GM19438 (cell line): ENCODE results near the gene ZNF880.
A peak's percentile ranks its signal among the peaks of the same experiment; 100 is the strongest.
"Not testable (repeated sequence)": the region's sequence is repeated elsewhere in the genome, so short reads cannot be mapped to it uniquely, and the experiment has no call there.

Source experiments
- ATAC-seq: cut with Tn5 transposase; IDR thresholded peaks from one replicate; pipeline ENCODE4 v1.9.1; 2021; ENCODE audit warnings: low read depth; ENCODE audit not compliant: unreplicated experiment

ZNF880 gene

GRCh38 chr19:52369559-52370340, at the start of gene ZNF880:
Gene ZNF880 (plus strand): TSS chr19:52369923. CDS start chr19:52369966, 43 bp downstream.
- ATAC-seq: peak; percentile 93

GRCh38 chr19:52322429-52322828, 47.3 kb upstream of the ZNF880 start:
- ATAC-seq: no peak

DNA sequence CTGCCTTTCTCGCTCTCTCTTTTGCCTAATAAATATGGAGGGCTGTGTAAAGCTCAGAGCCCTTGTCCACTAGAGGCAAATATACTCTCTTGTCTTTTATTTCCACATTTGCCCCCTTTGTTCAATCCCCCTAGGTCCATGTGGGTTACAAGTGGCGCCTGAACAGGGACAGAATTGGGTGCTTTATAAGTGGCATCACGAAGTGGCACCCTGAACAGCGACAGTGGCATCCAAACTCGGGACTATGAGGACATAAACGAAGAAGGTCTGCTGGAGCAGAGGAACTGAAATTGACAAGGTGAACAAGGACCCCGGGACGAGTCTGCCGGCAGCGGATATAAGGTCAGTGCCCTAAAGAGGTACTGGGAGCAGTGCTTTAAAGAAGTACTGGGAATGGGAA, 38.0 kb upstream of the ZNF880 start:
- ATAC-seq: no peak

DNA sequence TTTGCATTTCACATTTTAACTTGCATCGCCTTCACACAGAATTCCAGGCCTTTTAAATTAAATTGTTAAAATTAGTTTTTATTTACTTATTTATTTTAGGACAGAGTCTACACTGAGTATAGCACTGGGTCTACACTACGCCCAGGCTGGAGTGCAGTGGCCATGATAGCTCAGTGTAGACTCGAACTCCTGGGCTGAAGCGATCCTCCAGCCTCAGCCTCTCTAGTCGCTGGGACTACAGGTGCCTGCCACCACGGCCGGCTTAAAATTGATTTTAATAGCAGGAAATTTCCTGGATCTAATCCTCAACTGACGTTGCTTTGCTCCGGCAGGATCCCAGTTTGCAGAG, 34.0 kb upstream of the ZNF880 start:
- ATAC-seq: no peak

DNA sequence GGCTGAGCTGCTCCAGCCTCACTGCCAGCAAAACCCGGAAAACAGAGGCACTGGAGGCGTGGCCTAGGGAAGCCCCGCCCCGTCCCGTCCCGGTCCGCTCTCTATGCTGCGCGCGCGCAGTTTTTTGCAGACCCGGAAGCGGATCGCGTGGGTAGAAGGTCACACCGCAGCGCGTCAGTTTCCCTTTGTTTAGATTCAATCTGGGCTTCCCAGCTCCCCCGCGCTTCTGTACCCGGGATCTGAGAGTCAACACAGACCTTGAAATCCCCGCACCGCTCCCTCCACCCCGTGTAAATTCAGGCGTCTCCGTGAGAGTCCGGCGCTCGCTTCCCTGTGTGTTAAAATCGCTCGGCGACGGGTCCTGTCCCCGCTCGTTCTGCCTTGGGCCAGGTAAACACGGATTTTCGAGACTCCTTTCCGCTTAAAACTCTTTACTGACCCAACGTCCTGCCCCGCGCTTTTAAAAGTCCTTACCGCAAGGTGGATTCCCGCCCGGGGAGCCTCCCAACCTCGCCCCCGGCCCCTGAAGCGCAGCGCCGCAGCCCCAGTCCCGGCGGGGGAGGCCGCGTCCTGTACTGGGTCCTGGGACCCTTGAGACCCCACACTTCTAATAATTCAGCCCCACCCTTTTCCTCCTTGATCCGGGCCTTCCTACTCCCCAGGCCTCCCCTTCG, 33.5 kb upstream of the ZNF880 start, which contains the start of gene ZNF610:
TSS of gene ZNF610 (plus strand) at position 127 of the 674 bp plus-strand sequence. CDS start 12,930 bp downstream, outside the sequence.
- ATAC-seq: no peak

- ATAC-seq: no peak
These were observed 32.8 kb upstream of the ZNF880 start for GRCh38 chr19:52336791-52337381.

DNA sequence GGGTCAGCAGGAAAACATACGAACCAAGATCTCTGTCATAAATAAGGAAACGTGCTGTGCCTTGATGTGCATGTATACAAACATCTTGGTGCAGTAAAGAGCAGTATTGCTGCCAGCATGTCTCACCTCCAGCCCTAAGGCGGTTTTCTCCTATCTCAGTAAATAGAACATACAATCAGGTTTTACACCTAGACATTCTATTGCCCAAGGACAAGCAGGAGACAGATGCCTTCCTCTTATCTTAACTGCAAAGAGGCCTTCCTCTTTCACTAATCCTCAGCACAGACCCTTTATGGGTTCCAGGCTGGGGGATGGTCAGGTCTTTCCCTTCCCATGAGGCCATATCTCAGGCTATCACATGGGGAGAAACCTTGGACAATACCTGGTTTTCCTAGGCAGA, 30.7 kb upstream of the ZNF880 start:
- not testable (repeated sequence) for ATAC-seq

DNA sequence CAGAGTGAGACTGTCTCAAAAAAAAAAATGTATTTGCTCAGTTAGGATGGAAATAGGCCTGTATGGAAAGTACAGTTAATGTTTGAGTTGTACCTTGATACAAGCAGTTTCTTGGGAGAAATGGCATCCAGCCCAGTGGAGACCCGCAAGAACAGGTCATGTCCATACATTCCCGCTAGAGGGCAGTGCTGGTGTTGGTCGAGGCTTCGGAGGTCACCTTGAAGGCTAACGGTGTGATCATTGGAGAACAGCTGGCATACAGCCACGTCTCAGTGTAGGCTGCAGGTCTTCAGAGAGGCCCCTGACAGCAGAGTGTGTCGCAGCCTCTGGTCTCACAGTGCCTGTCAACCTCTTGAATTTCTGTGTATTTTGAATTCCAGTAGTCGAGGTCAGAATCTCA, 26.2 kb upstream of the ZNF880 start:
- no peak for ATAC-seq

DNA sequence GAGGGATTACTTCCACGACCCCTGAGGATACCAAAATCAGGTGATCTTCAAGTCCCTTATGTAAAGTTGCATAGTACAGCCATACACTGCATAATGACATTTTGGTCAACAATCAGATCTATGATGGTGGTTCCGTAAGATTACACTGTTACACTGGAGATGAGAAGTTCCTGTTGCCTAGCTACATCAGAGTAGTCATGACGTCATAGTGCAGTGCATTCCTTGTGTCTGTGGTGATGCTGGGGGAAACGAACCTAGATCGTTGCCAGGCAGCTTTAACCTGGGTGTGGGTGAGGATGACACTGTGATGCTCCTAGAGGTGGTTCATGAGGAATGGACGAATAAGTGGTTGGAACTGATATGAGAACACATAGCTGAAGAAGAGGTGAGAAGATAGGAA, 24.6 kb upstream of the ZNF880 start:
- no peak for ATAC-seq

GRCh38 chr19:52351512-52351911, 18.2 kb upstream of the ZNF880 start:
- no peak for ATAC-seq

DNA sequence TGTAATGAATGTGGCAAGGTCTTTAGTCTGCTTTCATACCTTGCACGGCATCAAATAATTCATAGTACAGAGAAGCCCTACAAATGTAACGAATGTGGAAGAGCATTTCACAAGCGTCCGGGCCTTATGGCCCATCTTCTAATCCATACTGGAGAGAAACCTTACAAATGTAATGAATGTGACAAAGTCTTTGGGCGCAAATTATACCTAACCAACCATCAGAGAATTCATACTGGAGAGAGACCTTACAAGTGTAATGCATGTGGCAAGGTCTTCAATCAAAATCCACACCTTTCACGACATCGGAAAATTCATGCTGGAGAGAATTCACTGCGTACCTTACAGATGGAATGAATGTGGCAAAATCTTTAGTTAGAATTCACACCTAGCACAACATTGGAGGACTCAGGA, 3.3 kb upstream of the ZNF880 start:
- ATAC-seq: no peak

DNA sequence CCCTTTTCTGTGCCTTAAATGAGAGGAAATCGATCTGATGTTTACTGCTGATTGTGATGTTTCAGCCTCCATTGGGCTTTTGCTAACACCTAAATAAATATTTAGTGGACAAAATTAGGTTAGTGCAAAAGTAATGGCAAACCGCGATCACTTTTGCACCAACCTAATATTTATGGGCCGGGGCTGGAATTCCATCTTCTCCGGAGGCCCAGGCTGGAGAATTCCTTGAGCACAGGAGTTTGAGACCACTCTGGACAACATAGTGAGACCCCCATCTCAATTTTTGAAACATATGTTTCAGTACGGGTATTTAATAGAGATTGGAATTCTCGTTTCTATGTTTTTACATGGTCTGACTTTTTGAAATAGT, 603 bp downstream of the ZNF880 start:
- ATAC-seq: no peak

DNA sequence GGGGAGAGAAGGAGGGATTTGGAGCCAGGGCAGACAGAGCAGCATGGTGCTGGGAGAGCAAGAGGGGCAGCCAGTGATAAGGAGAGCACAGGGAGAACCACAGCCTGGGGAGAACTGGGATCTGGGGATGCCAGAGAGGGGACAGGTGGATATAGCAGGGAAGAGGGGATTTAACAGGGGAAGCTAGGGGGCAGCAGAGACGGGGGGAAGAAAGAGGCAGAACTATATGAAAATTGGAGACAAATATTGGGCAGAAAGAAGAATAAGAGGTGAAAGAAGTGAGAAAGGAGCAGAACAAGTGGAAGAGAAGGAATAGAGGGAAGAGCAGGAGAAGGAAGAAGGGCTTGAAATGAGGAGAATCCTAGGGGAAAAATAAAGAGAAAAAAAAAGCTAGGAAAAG, 21.4 kb downstream of the ZNF880 start:
- ATAC-seq: no peak

GRCh38 chr19:52397310-52398080, 27.8 kb downstream of the ZNF880 start, which contains the start of gene ZNF528:
Gene ZNF528 (plus strand): TSS chr19:52397849. CDS start chr19:52402014, 4,165 bp downstream.
- ATAC-seq: no peak

GRCh38 chr19:52398081-52398441, 28.3 kb downstream of the ZNF880 start:
- ATAC-seq: no peak

GRCh38 chr19:52410276-52410675, 40.6 kb downstream of the ZNF880 start:
- ATAC-seq: no peak

DNA sequence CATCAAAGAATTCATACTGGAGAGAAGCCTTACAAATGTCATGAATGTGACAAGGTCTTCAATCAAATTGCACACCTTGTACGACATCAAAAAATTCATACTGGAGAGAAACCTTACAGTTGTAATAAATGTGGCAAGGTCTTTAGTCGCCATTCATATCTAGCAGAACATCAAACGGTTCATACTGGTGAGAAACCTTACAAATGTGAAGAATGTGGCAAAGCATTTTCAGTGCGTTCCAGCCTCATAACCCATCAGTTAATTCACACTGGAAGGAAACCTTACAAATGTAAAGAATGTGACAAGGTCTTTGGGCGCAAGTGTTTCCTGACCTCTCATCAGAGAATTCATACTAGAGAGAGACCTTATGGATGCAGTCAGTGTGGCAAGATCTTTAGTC, 46.0 kb downstream of the ZNF880 start:
- no peak for ATAC-seq

DNA sequence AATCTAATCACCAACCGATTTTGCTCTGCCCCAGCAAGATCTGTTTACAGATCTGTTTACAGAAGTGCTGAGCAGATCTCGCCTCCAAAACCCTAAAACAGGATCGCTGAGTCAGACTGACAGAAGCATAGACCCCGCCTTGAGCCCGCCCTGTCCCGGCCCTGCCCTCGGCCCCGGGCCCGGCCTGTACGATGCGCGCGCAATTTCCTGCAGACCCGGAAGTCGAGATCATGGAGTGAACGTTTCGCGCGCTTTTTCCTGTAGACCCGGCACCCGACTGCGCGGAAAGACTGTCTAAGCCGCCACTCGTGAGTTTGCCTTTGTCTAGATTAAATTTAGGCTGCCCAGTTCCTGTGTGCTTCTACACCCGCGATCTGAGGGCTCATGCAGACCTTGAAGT, 59.2 kb downstream of the ZNF880 start, which contains the start of gene ZNF534:
TSS of gene ZNF534 (plus strand) at position 212 of the 400 bp plus-strand sequence. CDS start 2,327 bp downstream, outside the sequence.
- ATAC-seq: no peak
